Gastroesophageal sphincter (tissue), 4 donors: ENCODE measurements around the gene PNPLA8. TPM values are rescaled to one million over a fixed set of nuclear protein-coding genes. Genes with fewer than 3 reads are reported as not detected.

ENCODE experiments used
- ATAC-seq: fragments of 150-250 bp; one replicate; pipeline ENCODE4 v1.9.1; 2016; ENCODE audit warnings: mild to moderate bottlenecking, moderate library complexity
- H3K27ac ChIP-seq, 4 donors: fragments of 200-600 bp; sonication (generic) in 3 of 4; 1 replicate in 3 of 4; 2 replicates in 1 of 4; pipeline ENCODE4 v1.5.1; 2016 to 2019
- H3K27me3 ChIP-seq: fragments of 200-600 bp; sonication (generic); one replicate; pipeline ENCODE4 v1.5.1; 2019
- H3K36me3 ChIP-seq, 2 donors: fragments of 200-600 bp; sonication (generic); one replicate each; pipeline ENCODE4 v1.5.1; 2019; ENCODE audit warnings: control low read depth in 1 of 2
- H3K4me1 ChIP-seq, 3 donors: fragments of 200-600 bp; sonication (generic); 1 replicate in 2 of 3; 2 replicates in 1 of 3; pipeline ENCODE4 v1.5.1; 2016 to 2019; ENCODE audit warnings: control low read depth in 2 of 3
- H3K4me3 ChIP-seq, 2 donors: fragments of 200-600 bp; sonication (generic); one replicate each; pipeline ENCODE4 v1.5.1; 2019; ENCODE audit warnings: mild to moderate bottlenecking in 1 of 2, moderate library complexity in 1 of 2
- H3K9me3 ChIP-seq, 3 donors: fragments of 200-600 bp; sonication (generic); one replicate each; pipeline ENCODE4 v1.5.1; 2017 to 2019; ENCODE audit warnings: control low read depth in 2 of 3
- EP300 ChIP-seq: sonication (generic); formaldehyde crosslinking; IDR thresholded peaks from one replicate; pipeline ENCODE4 v1.6.1; 2017; ENCODE audit warnings: antibody characterized with exemption, mild to moderate bottlenecking
- POLR2A ChIP-seq, 2 donors: fragments of 450-650 bp; IDR thresholded peaks; one replicate each; pipeline ENCODE4 v1.6.1; 2017; ENCODE audit warnings: antibody characterized with exemption in 2 of 2, mild to moderate bottlenecking in 2 of 2, moderate library complexity in 1 of 2
- POLR2AphosphoS5 ChIP-seq: sonication (generic); formaldehyde crosslinking; IDR thresholded peaks from one replicate; pipeline ENCODE4 v1.6.1; 2017; ENCODE audit warnings: antibody characterized with exemption
- WGBS, 2 donors: methylation state at CpG; one replicate each; pipeline ENCODE4 v1.1.5; 2018; ENCODE audit warnings: low coverage in 1 of 2; 5-methylcytosine and 5-hydroxymethylcytosine counted together
- total RNA-seq, 4 donors: library from RNA; depleted of rRNA; stranded (reverse); fragments of >200 nt; gene quantifications; one replicate each; pipeline ENCODE4 v1.1.0, GENCODE V29; 2016
- TF ChIP-seq, protein P1 (sequence below), 4 experiments: fragments of 200-600 bp in 2 of 4; fragments of 450-650 bp in 2 of 4; sonication (generic) in 1 of 4; IDR thresholded peaks; one replicate each; pipeline ENCODE4 v1.5.1; 2017 to 2019; ENCODE audit warnings: antibody characterized with exemption in 4 of 4, mild to moderate bottlenecking in 2 of 4, moderate library complexity in 2 of 4

PNPLA8 gene
- total RNA-seq, 4 donors from 2014 or later: 28.3 to 52.1 (median 44.9) TPM

DNA sequence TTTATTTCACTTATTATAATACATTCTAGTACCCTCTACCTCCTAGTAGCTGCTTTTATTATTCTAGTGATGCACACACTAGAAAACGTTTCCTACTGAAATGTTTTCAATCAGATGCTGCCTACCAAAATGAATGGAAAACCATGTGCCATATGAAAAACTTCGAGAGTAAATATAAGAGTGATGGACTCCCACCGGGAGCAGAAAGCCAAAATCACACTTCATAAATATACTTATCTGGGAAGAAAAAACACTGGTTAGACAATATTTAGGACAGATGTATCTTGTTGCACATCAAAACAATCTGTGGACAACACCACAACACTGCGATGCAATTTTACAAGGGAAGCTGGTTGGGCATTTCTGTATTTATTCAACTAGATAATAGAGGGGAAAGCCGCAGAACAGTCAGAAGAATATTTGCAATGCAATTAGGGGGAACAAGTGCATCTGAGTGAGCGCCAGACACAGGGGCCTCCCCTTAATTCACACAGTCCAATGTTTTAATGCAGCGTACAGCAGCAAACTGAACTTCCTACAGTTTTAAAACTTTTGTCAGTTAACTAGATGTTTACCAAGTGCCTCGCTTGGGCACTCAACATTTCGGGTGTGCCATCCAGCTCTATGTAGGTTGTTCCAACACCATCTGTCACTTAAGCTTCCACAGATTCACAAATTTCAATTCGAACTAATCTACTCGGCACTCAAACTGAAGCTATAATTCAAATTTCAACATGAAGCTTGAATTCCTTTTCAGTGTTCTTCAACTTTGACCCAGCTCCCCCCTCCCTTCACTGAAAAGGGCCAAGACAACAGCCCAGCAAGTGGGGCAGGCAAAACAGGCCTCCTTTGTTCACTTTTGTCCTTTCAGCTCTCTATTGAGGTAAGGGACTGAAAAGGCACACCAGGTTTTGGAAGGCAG is 77.1 kb downstream of the PNPLA8 start:
- ATAC-seq: no peak
- TF ChIP-seq POLR2A (IDR thresholded peaks at IDR 0.05) (no peak), POLR2AphosphoS5 (no peak), EP300 (no peak)
- TF ChIP-seq, protein P1, sequence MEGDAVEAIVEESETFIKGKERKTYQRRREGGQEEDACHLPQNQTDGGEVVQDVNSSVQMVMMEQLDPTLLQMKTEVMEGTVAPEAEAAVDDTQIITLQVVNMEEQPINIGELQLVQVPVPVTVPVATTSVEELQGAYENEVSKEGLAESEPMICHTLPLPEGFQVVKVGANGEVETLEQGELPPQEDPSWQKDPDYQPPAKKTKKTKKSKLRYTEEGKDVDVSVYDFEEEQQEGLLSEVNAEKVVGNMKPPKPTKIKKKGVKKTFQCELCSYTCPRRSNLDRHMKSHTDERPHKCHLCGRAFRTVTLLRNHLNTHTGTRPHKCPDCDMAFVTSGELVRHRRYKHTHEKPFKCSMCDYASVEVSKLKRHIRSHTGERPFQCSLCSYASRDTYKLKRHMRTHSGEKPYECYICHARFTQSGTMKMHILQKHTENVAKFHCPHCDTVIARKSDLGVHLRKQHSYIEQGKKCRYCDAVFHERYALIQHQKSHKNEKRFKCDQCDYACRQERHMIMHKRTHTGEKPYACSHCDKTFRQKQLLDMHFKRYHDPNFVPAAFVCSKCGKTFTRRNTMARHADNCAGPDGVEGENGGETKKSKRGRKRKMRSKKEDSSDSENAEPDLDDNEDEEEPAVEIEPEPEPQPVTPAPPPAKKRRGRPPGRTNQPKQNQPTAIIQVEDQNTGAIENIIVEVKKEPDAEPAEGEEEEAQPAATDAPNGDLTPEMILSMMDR (IDR thresholded peaks at IDR 0.05): no peak
- no peaks in the 10 kb centered on the region for H3K9me3 ChIP-seq
- H3K27me3 ChIP-seq: peaks cover 9% of the 10 kb centered on the region
- H3K36me3 ChIP-seq: no peaks in the 10 kb centered on the region
- no peak overlapping the region for H3K27ac ChIP-seq
- H3K4me3 ChIP-seq: no peak overlapping the region
- H3K4me1 ChIP-seq: no peaks in the 10 kb centered on the region
- WGBS, 2 donors: 59 to 71% methylated on average over 9 to 11 of the region's 11 CpGs

- TF ChIP-seq POLR2A (IDR thresholded peaks at IDR 0.05) (no peak), EP300 (no peak), POLR2AphosphoS5 (no peak)
- TF ChIP-seq, protein P1 (IDR thresholded peaks at IDR 0.05): no peak
- Histone ChIP-seq H3K4me1 (no peaks in the 10 kb centered on the region), H3K27me3 (no peaks in the 10 kb centered on the region), H3K27ac (no peak overlapping the region), H3K9me3 (no peaks in the 10 kb centered on the region), H3K36me3 (no peaks in the 10 kb centered on the region), H3K4me3 (no peak overlapping the region)
- ATAC-seq: no peak
- 79 to 84% methylated on average over 2 to 3 of the region's 5 CpGs for WGBS, 2 donors
Measured at GRCh38 chr7:108442039-108442568, 83.8 kb downstream of the PNPLA8 start.

GRCh38 chr7:108441392-108441955 is 84.5 kb downstream of the PNPLA8 start:
- Histone ChIP-seq H3K4me1 (no peaks in the 10 kb centered on the region), H3K9me3 (no peaks in the 10 kb centered on the region), H3K36me3 (no peaks in the 10 kb centered on the region), H3K27ac (no peak overlapping the region), H3K27me3 (no peaks in the 10 kb centered on the region), H3K4me3 (no peak overlapping the region)
- TF ChIP-seq EP300 (no peak), POLR2AphosphoS5 (no peak), POLR2A (IDR thresholded peaks at IDR 0.05) (no peak)
- TF ChIP-seq, protein P1 (IDR thresholded peaks at IDR 0.05): no peak
- ATAC-seq: no peak
- 66 to 73% methylated on average over 4 of the region's 4 CpGs for WGBS, 2 donors

DNA sequence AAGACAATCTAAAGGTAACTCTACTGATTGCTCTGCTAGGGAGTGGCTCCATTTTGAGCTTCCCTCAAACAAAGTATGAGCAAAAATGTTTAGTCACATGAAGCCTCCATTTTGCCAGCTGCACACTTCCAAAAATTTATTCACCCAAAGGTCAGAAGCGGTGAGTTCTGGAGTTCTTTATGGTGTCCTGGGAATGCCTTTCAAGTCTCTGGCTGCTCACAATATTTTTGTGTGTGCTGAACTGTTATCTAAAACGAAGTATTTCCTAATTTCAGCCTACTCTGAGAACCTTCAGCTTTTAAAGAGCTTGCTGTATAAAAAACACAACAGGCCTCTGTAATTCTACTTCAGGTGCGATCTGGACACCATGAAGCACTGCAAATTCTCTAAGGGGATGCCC is 85.3 kb downstream of the PNPLA8 start:
- Histone ChIP-seq H3K9me3 (no peaks in the 10 kb centered on the region), H3K36me3 (no peaks in the 10 kb centered on the region), H3K27ac (no peak overlapping the region), H3K4me3 (no peak overlapping the region), H3K4me1 (no peaks in the 10 kb centered on the region), H3K27me3 (no peaks in the 10 kb centered on the region)
- TF ChIP-seq POLR2A (IDR thresholded peaks at IDR 0.05) (no peak), POLR2AphosphoS5 (no peak), EP300 (no peak)
- TF ChIP-seq, protein P1 (IDR thresholded peaks at IDR 0.05): no peak
- 57 to 70% methylated on average over 2 to 3 of the region's 3 CpGs for WGBS, 2 donors
- ATAC-seq: no peak
